NB4 (cell line): ENCODE measurements around the gene ACSS2.

Source experiments
- DNase-seq: peaks from one replicate; pipeline ENCODE4 v3.0.0; 2010; ENCODE audit warnings: low read depth
- H3K4me3 ChIP-seq: one replicate; pipeline ENCODE4 v1.5.1; 2011; ENCODE audit warnings: mild to moderate bottlenecking, low read depth, low read length, moderate library complexity
- CTCF ChIP-seq: IDR thresholded peaks from one replicate; pipeline ENCODE4 v1.5.1; 2012; ENCODE audit warnings: low read depth, low read length
- MAX ChIP-seq: IDR thresholded peaks from 2 replicates; pipeline ENCODE4 v1.6.1; 2011; ENCODE audit warnings: low read depth, low read length
- MYC ChIP-seq: IDR thresholded peaks from 2 replicates; pipeline ENCODE4 v1.6.1; 2011; ENCODE audit warnings: low read depth, low read length
- POLR2A ChIP-seq: IDR thresholded peaks from 2 replicates; pipeline ENCODE4 v1.6.1; 2011; ENCODE audit warnings: mild to moderate bottlenecking; ENCODE audit not compliant: insufficient read length; ENCODE audit errors: extremely low read depth

ACSS2 gene

GRCh38 chr20:34976286-34976685, 99.9 kb downstream of the ACSS2 start:
- no peak for DNase-seq
- no peak overlapping the region for H3K4me3 ChIP-seq
- no peak for TF ChIP-seq CTCF
- no peak for TF ChIP-seq POLR2A
- TF ChIP-seq MAX, result no peak
- no peak for TF ChIP-seq MYC
